ENCODE results near the gene RIIAD1.

RIIAD1 gene

DNA sequence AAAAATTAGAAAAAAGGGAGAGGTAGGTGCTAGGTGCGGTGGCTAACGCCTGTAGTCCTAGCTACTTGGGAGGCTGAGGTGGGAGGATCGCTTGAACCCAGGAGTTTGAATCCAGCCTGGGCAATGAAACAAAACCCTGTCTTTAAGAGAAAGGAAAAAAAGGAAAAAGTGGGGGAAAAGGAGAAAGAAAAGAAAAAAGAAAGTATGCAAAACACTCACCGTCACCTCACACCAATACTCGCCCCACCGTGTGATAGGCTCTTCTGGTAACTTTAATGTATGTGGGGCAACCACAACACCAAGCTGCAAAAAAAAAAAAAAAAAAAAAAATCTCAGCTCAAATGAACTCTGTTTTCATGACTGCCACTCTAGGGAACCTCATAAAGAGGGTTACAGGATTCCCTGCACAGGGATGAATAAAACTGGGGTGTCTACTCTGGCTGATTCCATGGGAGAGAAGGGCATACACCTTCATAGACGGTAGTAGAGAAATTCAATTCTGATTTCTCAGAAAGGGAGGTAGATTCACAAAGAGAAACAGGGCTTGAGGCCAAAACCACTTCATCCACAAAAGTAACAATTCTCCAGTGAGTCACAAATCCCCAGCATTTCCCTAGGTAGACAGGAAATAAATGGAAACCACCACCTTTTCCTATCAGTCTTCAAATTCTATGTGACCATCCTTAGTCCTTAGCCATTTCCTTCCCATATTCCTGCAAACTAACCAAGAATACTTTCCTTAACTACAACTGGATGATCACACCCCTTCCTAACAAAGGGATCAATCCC, 39.5 kb downstream of the RIIAD1 start:
- TF ChIP-seq, protein P1, sequence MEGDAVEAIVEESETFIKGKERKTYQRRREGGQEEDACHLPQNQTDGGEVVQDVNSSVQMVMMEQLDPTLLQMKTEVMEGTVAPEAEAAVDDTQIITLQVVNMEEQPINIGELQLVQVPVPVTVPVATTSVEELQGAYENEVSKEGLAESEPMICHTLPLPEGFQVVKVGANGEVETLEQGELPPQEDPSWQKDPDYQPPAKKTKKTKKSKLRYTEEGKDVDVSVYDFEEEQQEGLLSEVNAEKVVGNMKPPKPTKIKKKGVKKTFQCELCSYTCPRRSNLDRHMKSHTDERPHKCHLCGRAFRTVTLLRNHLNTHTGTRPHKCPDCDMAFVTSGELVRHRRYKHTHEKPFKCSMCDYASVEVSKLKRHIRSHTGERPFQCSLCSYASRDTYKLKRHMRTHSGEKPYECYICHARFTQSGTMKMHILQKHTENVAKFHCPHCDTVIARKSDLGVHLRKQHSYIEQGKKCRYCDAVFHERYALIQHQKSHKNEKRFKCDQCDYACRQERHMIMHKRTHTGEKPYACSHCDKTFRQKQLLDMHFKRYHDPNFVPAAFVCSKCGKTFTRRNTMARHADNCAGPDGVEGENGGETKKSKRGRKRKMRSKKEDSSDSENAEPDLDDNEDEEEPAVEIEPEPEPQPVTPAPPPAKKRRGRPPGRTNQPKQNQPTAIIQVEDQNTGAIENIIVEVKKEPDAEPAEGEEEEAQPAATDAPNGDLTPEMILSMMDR (IDR thresholded peaks at IDR 0.05), result no peak

DNA sequence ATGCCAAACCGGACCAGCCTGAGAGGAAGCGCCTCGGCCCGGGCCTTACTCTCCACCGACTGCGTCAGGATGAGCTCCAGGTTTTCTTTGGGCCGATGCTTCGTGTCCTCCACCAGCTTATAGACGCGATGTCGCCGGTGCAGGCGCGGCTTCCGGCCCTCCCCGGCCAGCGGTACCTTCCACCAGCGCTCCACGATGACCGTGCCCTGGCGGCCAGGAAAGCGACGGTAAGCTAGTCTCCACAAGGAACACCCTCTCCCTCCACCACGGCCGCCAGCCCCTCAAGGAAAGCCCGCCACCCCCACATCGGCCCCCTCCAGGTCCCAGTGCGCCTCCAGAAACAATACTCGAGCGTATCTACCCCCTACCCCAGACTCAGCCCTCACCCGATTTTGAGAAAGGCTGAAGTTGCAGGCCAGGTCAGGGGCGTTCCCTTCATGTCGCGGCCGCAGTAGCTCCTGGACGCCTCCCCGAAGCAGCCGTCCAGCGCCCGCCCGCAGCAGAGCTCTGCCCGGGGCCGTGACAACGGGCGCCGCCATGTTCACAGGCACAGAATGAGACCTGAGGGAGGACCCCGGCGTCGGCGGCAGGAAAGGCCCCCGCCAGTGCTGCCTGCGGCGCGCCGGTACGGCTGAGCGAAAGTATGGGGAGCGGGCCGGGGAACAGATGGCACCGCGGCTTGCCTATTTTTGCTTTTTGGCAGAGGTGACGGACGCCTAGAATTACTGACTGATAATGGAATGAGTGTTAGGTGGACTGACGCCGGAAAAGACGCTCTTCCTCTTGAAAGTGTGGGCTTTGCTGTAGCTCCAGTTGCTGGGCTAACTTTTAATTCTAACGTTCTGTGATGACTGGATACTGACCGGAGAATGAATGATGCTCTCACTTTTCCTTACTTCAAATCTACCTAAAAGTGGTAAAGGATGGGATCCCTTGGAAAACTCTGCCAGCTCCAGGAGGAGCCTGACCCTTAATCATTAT, 41.9 kb downstream of the RIIAD1 start, which contains the start of gene MRPL9:
Gene MRPL9 (minus strand): TSS at position 556 of the 981 bp plus-strand sequence. CDS start 17 bp downstream, at position 539.
- TF ChIP-seq, protein P1 (IDR thresholded peaks at IDR 0.05), result no peak

DNA sequence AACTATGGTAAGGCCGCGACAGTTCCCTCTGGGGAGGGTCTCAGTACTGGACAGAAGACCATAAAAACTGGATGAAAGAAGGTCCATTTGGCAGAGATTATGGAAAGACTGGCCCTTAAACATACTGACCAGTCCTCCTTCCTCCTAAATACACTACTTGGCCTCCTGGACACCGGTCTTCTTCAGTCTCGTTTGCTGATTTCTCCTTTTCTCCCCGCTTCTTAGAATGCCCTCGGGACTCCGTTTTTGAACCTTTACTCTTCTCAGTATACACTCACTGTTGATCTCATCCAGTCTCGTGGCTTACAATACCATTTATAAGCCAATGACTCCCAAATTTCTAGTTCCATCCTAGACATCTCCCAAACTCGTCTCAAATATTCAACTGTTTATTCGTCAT, 42.7 kb downstream of the RIIAD1 start:
- TF ChIP-seq, protein P1 (IDR thresholded peaks at IDR 0.05), result no peak

DNA sequence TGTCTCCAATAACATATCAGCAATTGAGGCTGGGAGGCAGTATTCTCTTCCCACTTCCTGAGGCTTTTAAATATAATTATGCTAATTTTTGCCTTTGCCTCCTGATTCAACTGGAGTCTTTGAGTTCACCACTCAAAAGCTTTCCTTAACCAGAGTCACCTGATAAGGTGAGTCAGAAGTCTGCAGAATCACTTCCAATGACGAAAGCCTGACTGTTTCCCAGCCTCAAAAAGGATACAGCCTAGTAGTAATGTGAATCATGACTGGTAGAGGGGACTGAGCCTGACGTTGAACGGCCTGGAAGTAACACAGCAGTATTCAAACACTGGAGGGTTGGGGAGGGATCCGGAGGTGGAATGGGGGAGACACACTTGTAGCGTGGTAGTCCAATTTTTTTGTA, 52.4 kb downstream of the RIIAD1 start:
- TF ChIP-seq, protein P1 (IDR thresholded peaks at IDR 0.05), result no peak

DNA sequence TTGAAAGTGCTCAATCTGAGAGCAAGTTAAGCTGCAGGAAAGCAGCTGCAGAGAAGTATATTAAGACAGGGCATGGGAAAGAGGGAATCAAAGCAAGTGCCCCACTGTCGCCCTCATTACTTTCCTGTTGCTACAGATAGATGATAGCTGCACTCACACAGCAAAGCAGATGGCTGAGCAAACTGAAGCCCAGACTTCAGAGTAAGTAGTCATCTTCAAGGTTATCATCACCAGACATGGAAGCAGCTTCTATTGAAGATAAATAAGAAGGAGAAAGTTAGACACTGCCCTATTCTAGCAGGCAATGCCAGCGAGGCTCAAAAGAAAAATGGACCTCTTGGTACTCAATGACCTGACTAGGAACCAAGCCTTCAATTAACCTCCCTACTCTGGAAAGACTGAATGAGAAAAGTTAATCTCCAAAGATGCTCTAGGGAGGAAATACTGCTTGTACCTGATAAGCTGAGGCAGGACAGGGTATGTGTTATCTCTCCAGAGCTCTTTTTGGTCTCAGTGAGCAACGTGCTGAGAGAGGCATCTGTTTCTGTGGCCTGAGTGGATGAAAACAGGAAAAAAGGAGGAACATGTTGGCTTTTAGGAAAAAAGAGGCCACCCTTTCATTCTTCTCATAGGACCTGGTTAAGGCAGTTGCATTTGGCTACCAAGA, 53.1 kb downstream of the RIIAD1 start:
- TF ChIP-seq, protein P1 (IDR thresholded peaks at IDR 0.05), result no peak

DNA sequence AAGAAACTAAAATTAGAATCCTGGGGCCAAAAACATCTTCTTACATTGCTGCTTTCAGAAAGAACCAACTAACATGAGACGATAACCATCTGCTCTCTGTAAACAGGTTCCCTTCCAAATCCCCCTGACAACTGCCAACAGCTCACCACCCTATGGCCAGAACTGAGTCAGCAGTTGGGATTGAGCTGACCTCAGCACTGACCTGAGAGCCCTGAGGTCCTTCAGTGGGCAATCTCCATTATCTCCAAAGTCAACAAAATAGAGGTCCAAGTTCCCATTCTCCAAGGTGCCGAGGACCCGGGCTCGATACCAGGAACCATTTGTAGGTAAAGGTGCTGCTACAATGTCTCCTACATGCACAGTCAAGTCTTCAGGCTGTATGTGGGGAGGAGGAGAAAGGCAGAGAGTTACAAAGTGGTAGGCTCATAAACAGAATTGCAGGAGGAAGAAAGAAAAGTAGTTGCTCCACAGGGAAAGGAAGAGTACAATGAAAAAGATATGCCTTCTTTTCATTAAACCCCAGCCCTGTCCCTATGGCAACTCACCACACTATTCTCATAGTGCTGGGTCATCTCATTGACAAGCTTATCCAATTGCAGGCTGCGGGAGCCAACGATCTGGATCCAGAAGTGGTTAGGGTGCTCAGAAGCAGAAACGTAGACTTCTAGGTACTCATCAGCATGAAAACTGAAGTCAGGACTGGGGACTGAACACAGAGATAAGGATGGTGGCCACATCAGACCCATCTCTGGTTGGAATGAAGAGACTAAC, 54.8 kb downstream of the RIIAD1 start:
- TF ChIP-seq, protein P1 (IDR thresholded peaks at IDR 0.05), result no peak

Data from LNCAP (cell line).